Measurements from ENCODE around the gene CLOCK. TPM values are rescaled to one million over a fixed set of nuclear protein-coding genes. Genes with fewer than 3 reads are reported as not detected.

Gene CLOCK
- total and polyA plus RNA-seq, 2 of the 13 experiments (the other 11 are each of a cell fraction or from before 2014, with no cell fraction given): 8.8 to 13.5 TPM

DNA sequence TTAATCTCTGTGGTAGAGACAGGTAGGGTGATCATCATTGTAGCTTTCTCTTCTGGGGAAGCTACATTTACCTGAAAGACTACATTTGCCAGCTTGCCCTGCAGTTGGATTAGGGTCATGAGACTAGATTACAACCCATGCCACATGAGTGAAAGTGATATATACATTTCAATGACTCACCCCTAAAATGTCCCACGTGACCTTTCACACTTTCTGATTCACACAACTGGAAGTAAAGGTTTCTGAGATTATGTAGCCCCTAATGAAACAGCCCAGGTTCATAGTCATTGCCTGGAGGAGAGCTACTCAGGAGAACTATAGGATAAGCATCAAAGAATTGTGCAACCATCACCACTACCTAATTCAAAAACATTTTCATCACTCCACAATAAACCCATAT lies 27.5 kb upstream of the CLOCK start:
- Histone ChIP-seq H3K9me3 (ENCODE audit: low read length) (peaks cover 11% of the 10 kb centered on the region), H4K20me1 (ENCODE audit: insufficient read depth, low read length) (no peaks in the 10 kb centered on the region), H3K4me1 (ENCODE audit: insufficient read depth, low read length) (peaks cover under 1% of the 10 kb centered on the region; the same call in 1 of the 2 replicates), H3K4me2 (ENCODE audit: low read depth, low read length) (no peak overlapping the region), H3K79me2 (ENCODE audit: insufficient read depth, low read length) (no peaks in the 10 kb centered on the region), H3K36me3 (replicated peaks in 1 of 2; ENCODE audit: control insufficient read depth in 1 of 2, insufficient read depth in 2 of 2, low read length in 2 of 2) (no peaks in the 10 kb centered on the region), H3K27ac (ENCODE audit: extremely low read length, insufficient read depth, low read length) (no peak overlapping the region), H3K27me3 (ENCODE audit: control insufficient read depth in 1 of 2, insufficient read depth in 2 of 2, low read length in 2 of 2) (peaks cover 0 to 3% of the 10 kb centered on the region in 2 experiments; a peak in 1 of 5 replicates), H3K4me3 (replicated peaks in 1 of 3; ENCODE audit: insufficient read depth in 1 of 3, low read depth in 2 of 3, low read length in 3 of 3) (no peak overlapping the region), H2AFZ (ENCODE audit: low read length) (no peak overlapping the region), H3K9ac (ENCODE audit: insufficient read depth, low read depth, low read length) (no peak overlapping the region)
- 0% methylated on average over 1 of the region's 1 CpG for WGBS (ENCODE audit: low lambda C conversion rate)
- DNase-seq (ENCODE audit: low spot score): no peak
- FAIRE-seq: no peak
- BruUV-seq (replicated peaks): no TSS peak
- intact Hi-C loops (cut with micrococcal nuclease; ENCODE audit: unreplicated experiment): no loop called here
- ATAC-seq: no peak
- CTCF ChIA-PET (ENCODE audit: low intra/inter-chr PET ratio, low total read pairs): no interaction called here
- POLR2A ChIA-PET: no interaction called here
- in situ Hi-C loops (cut with HindIII; ENCODE audit: extremely low pct_ligation_motif_present, low pct_unique_long_range_greater_than_20kb): no loop called here
- TF ChIP-seq, protein P1, sequence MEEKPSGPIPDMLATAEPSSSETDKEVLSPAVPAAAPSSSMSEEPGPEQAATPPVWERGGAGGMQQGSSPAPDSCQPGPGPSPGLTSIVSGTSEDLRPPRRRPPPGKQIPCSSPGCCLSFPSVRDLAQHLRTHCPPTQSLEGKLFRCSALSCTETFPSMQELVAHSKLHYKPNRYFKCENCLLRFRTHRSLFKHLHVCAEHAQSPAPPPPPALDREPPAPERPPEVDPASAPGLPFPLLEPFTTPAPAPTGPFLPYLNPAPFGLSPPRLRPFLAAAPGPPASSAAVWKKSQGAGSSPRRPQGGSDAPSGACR (CRISPR knock-in tag; IDR thresholded peaks at IDR 0.05): no peak

DNA sequence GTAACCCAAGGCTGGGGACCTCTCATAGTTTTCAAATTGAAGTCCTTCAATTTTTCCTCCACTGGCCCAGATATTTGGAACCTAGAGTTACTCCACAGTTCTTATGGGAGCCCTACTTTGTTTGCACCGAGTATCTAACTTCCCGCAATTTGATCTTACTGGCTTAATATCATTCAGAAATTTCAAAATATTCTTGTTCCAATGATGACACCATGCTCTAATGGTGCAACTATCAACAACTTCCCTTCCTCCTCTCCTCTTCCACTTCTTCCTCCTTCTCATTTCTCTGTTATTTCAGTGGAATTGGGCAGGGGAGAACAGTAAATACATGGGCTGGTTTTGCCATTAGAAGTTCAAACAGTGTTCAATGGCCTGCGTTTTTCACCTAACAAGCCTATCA lies 25.1 kb upstream of the CLOCK start:
- no peak overlapping the region for H2AFZ ChIP-seq (ENCODE audit: low read length)
- no peaks in the 10 kb centered on the region for H3K36me3 ChIP-seq (replicated peaks in 1 of 2; ENCODE audit: control insufficient read depth in 1 of 2, insufficient read depth in 2 of 2, low read length in 2 of 2)
- no peaks in the 10 kb centered on the region for H3K79me2 ChIP-seq (ENCODE audit: insufficient read depth, low read length)
- H3K27me3 ChIP-seq (ENCODE audit: control insufficient read depth in 1 of 2, insufficient read depth in 2 of 2, low read length in 2 of 2): 0 out of 5 replicates have a peak, but pooled peaks cover 0 to 4% of the 10 kb centered on the region in 2 experiments
- POLR2A ChIA-PET: no interaction called here
- peaks cover 11% of the 10 kb centered on the region for H3K9me3 ChIP-seq (ENCODE audit: low read length)
- no peak for FAIRE-seq
- CTCF ChIA-PET (ENCODE audit: low intra/inter-chr PET ratio, low total read pairs): no interaction called here
- no TSS peak for BruUV-seq (replicated peaks)
- in situ Hi-C loops (cut with HindIII; ENCODE audit: extremely low pct_ligation_motif_present, low pct_unique_long_range_greater_than_20kb) (no loop called here), intact Hi-C loops (cut with micrococcal nuclease; ENCODE audit: unreplicated experiment) (no loop called here)
- H3K27ac ChIP-seq (ENCODE audit: extremely low read length, insufficient read depth, low read length): no peak overlapping the region
- no peak overlapping the region for H3K9ac ChIP-seq (ENCODE audit: insufficient read depth, low read depth, low read length)
- TF ChIP-seq GATAD1 (CRISPR knock-in tag; IDR thresholded peaks at IDR 0.05) (no peak), ZNF17 (CRISPR knock-in tag; IDR thresholded peaks at IDR 0.05) (no peak), PPARG (CRISPR knock-in tag; conservative IDR thresholded peaks at IDR 0.05) (no peak), FOXM1 (CRISPR knock-in tag; IDR thresholded peaks at IDR 0.05) (no peak), CENPT (CRISPR knock-in tag; IDR thresholded peaks at IDR 0.05; ENCODE audit: low read depth) (no peak), NBN (conservative IDR thresholded peaks at IDR 0.05) (no peak), ZNF614 (CRISPR knock-in tag; IDR thresholded peaks at IDR 0.05; ENCODE audit: borderline replicate concordance) (no peak), EEA1 (CRISPR knock-in tag; IDR thresholded peaks at IDR 0.05; ENCODE audit: borderline replicate concordance) (no peak), YY1 (IDR thresholded peaks at IDR 0.05; ENCODE audit: insufficient read depth, insufficient replicate concordance, low read depth, low read length) (no peak), ZNF83 (CRISPR knock-in tag; IDR thresholded peaks at IDR 0.05; ENCODE audit: borderline replicate concordance) (no peak), SAFB2 (CRISPR knock-in tag; IDR thresholded peaks at IDR 0.05; ENCODE audit: borderline replicate concordance, low read depth) (no peak), ZNF883 (CRISPR knock-in tag; IDR thresholded peaks at IDR 0.05; ENCODE audit: not compliant biosample characterization) (no peak)
- TF ChIP-seq, protein P2, sequence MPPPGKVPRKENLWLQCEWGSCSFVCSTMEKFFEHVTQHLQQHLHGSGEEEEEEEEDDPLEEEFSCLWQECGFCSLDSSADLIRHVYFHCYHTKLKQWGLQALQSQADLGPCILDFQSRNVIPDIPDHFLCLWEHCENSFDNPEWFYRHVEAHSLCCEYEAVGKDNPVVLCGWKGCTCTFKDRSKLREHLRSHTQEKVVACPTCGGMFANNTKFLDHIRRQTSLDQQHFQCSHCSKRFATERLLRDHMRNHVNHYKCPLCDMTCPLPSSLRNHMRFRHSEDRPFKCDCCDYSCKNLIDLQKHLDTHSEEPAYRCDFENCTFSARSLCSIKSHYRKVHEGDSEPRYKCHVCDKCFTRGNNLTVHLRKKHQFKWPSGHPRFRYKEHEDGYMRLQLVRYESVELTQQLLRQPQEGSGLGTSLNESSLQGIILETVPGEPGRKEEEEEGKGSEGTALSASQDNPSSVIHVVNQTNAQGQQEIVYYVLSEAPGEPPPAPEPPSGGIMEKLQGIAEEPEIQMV (CRISPR knock-in tag; IDR thresholded peaks at IDR 0.05; ENCODE audit: low read depth): no peak
- no peak overlapping the region for H3K4me3 ChIP-seq (replicated peaks in 1 of 3; ENCODE audit: insufficient read depth in 1 of 3, low read depth in 2 of 3, low read length in 3 of 3)
- no peaks in the 10 kb centered on the region for H4K20me1 ChIP-seq (ENCODE audit: insufficient read depth, low read length)
- ATAC-seq: no peak
- WGBS (ENCODE audit: low lambda C conversion rate): 31% methylated on average over 3 of the region's 3 CpGs
- H3K4me2 ChIP-seq (ENCODE audit: low read depth, low read length): no peak overlapping the region
- no peak for DNase-seq (ENCODE audit: low spot score)
- peaks cover 8% of the 10 kb centered on the region; the same call in 1 of the 2 replicates for H3K4me1 ChIP-seq (ENCODE audit: insufficient read depth, low read length)
